HCT116 (cell line): ENCODE measurements around the gene CDH13. TPM values are rescaled to one million over a fixed set of nuclear protein-coding genes. Genes with fewer than 3 reads are reported as not detected.

Experiments used
- ATAC-seq: fragments of 200-7000 bp; cut with Tn5 transposase; 2 replicates; pipeline ENCODE4 v1.9.1; 2020; ENCODE audit warnings: mild to moderate bottlenecking, moderate library complexity
- BruUV-seq: library from RNA; stranded (reverse); fragments of 400-500 nt; replicated peaks from 2 replicates; lab custom pipeline; 2021; lab: Mats Ljungman, UMichigan
- CTCF ChIA-PET: fragments of 300-600 bp; sonication (Branson Sonifier 250); formaldehyde crosslinking; loops from one replicate; lab custom pipeline; 2021; ENCODE audit warnings: antibody characterized with exemption; lab: Charles Lee
- POLR2A ChIA-PET: fragments of 300-600, 350-600 bp; sonication (Branson Sonifier 250); formaldehyde crosslinking; loops from one replicate; lab custom pipeline; 2021; ENCODE audit warnings: antibody characterized with exemption; lab: Charles Lee
- RAD21 ChIA-PET, 2 experiments: fragments of 300-600 bp; sonication (Branson Sonifier 250); formaldehyde crosslinking; loops; one replicate each; lab custom pipeline; 2023; ENCODE audit warnings: low total read pairs in 2 of 2; ENCODE audit not compliant: uncharacterized antibody in 2 of 2, unreplicated experiment in 2 of 2, low non-redundant PET in 1 of 2; lab: Charles Lee
- DNase-seq: peaks from one replicate; pipeline ENCODE4 v3.0.0-alpha.2; 2010; ENCODE audit warnings: low read depth, low spot score
- H2AFZ ChIP-seq: fragments of 200-600 bp; shearing (Covaris generic), sonication (generic); 2 replicates; pipeline ENCODE4 v1.6.1; 2017; ENCODE audit warnings: low read depth, mixed run types, mixed read lengths, antibody characterized with exemption, low read length; ENCODE audit not compliant: poor library complexity, severe bottlenecking
- H3K27ac ChIP-seq: 2 replicates; pipeline ENCODE4 v1.5.1; 2012; ENCODE audit warnings: low read depth, low read length
- H3K27me3 ChIP-seq: fragments of 200-600 bp; sonication (generic); 2 replicates; pipeline ENCODE4 v1.6.1; 2016; ENCODE audit warnings: mixed run types, low read length, mixed read lengths; ENCODE audit not compliant: insufficient read depth
- H3K36me3 ChIP-seq, 2 experiments: fragments of 200-500 bp in 1 of 2; fragments of 200-600 bp in 1 of 2; sonication (Bioruptor generic) in 1 of 2; sonication (generic) in 1 of 2; 2 replicates each; pipeline versions ENCODE4 v1.5.1 to v1.6.1; 2014 to 2016; ENCODE audit warnings: low read length in 2 of 2, inconsistent platforms in 1 of 2, mixed read lengths in 1 of 2, mixed run types in 1 of 2; ENCODE audit not compliant: insufficient read depth in 2 of 2, control insufficient read depth in 1 of 2
- H3K4me1 ChIP-seq, 2 experiments: fragments of 200-600 bp in 1 of 2; sonication (generic) in 1 of 2; 2 replicates each; pipeline versions ENCODE4 v1.5.1 to v1.6.1; 2012 to 2017; ENCODE audit warnings: low read length in 2 of 2, inconsistent platforms in 1 of 2, mild to moderate bottlenecking in 1 of 2, mixed read lengths in 1 of 2, mixed run types in 1 of 2, moderate library complexity in 1 of 2; ENCODE audit not compliant: insufficient read depth in 2 of 2, control insufficient read depth in 1 of 2
- H3K4me2 ChIP-seq: fragments of 200-600 bp; sonication (generic); 2 replicates; pipeline ENCODE4 v1.6.1; 2017; ENCODE audit warnings: mixed run types, low read length, mixed read lengths
- H3K4me3 ChIP-seq, 2 experiments: fragments of 200-600 bp in 1 of 2; sonication (generic) in 1 of 2; replicated peaks in 1 of 2; 2 replicates each; pipeline ENCODE4 v1.5.1; 2011 to 2016; ENCODE audit warnings: low read length in 2 of 2, control low read depth in 1 of 2, low read depth in 1 of 2, mild to moderate bottlenecking in 1 of 2, mixed read lengths in 1 of 2, mixed run types in 1 of 2
- H3K79me2 ChIP-seq: fragments of 200-600 bp; sonication (generic); 2 replicates; pipeline ENCODE4 v1.6.1; 2017; ENCODE audit warnings: mild to moderate bottlenecking, mixed run types, low read length, moderate library complexity, mixed read lengths; ENCODE audit not compliant: insufficient read depth
- H3K9ac ChIP-seq: fragments of 200-600 bp; sonication (generic); 2 replicates; pipeline ENCODE4 v1.6.1; 2016; ENCODE audit warnings: low read length, mixed read lengths
- H3K9me2 ChIP-seq: fragments of 200-600 bp; sonication (generic), shearing (Covaris generic); 2 replicates; pipeline ENCODE4 v1.6.1; 2017; ENCODE audit warnings: mixed run types, mild to moderate bottlenecking, moderate library complexity; ENCODE audit not compliant: insufficient read depth
- H3K9me3 ChIP-seq, 2 experiments: fragments of 200-500 bp in 1 of 2; fragments of 200-600 bp in 1 of 2; sonication (Bioruptor generic) in 1 of 2; sonication (generic) in 1 of 2; 2 replicates each; pipeline ENCODE4 v1.6.1; 2014 to 2017; ENCODE audit warnings: low read length in 2 of 2, mixed read lengths in 2 of 2, inconsistent platforms in 1 of 2, low read depth in 1 of 2, mild to moderate bottlenecking in 1 of 2, mixed run types in 1 of 2, moderate library complexity in 1 of 2; ENCODE audit not compliant: control insufficient read depth in 1 of 2, insufficient read depth in 1 of 2
- H4K20me1 ChIP-seq: fragments of 200-600 bp; sonication (generic), shearing (Covaris generic); 2 replicates; pipeline ENCODE4 v1.6.1; 2017; ENCODE audit warnings: mixed run types, mild to moderate bottlenecking, moderate library complexity; ENCODE audit not compliant: insufficient read depth
- EGR1 ChIP-seq: IDR thresholded peaks from 2 replicates; pipeline ENCODE4 v1.6.1; 2012; ENCODE audit warnings: low read depth
- ELF1 ChIP-seq: IDR thresholded peaks from 2 replicates; pipeline ENCODE4 v1.6.1; 2012; ENCODE audit warnings: low read depth, borderline replicate concordance
- EZH2 ChIP-seq: fragments of 200-600 bp; sonication (generic); IDR thresholded peaks from 2 replicates; pipeline ENCODE4 v1.6.1; 2017; ENCODE audit warnings: antibody characterized with exemption, mixed run types
- FOSL1 ChIP-seq: IDR thresholded peaks from 2 replicates; pipeline ENCODE4 v1.6.1; 2012; ENCODE audit warnings: low read depth
- RAD21 ChIP-seq: IDR thresholded peaks from 2 replicates; pipeline ENCODE4 v1.6.1; 2012; ENCODE audit warnings: low read depth, mild to moderate bottlenecking
- SIN3A ChIP-seq: IDR thresholded peaks from 2 replicates; pipeline ENCODE4 v1.6.1; 2012; ENCODE audit warnings: low read depth
- SP1 ChIP-seq: IDR thresholded peaks from 2 replicates; pipeline ENCODE4 v1.6.1; 2012; ENCODE audit warnings: low read depth
- SRF ChIP-seq: IDR thresholded peaks from 2 replicates; pipeline ENCODE4 v1.6.1; 2012; ENCODE audit warnings: low read depth
- TCF7L2 ChIP-seq: IDR thresholded peaks from 2 replicates; pipeline ENCODE4 v1.7.0; 2011; ENCODE audit warnings: borderline replicate concordance, inconsistent platforms; ENCODE audit not compliant: insufficient read depth, insufficient read length; ENCODE audit errors: extremely low read depth
- YY1 ChIP-seq: IDR thresholded peaks from 2 replicates; pipeline ENCODE4 v1.6.1; 2011; ENCODE audit warnings: low read length, low read depth, moderate library complexity, mild to moderate bottlenecking; ENCODE audit not compliant: insufficient replicate concordance; ENCODE audit errors: extremely low read depth
- ZFX ChIP-seq: fragments of 450-650 bp; IDR thresholded peaks from 2 replicates; pipeline ENCODE4 v1.6.1; 2017
- intact Hi-C: fragments of 100-400 bp; cut with micrococcal nuclease; formaldehyde crosslinking; loops from 2 replicates; pipeline ENCODE4 v1.10.0; 2022
- total RNA-seq: library from RNA; stranded (reverse); gene quantifications from one replicate; pipeline ENCODE4 v1.2.1, GENCODE V29; 2021; ENCODE audit not compliant: unreplicated experiment
- TF ChIP-seq, protein P1 (sequence below): IDR thresholded peaks from 2 replicates; pipeline ENCODE4 v1.6.1; 2012
- TF ChIP-seq, protein P2 (sequence below): IDR thresholded peaks from 2 replicates; pipeline ENCODE4 v1.6.1; 2011; ENCODE audit warnings: mild to moderate bottlenecking, low read length, moderate library complexity; ENCODE audit not compliant: insufficient replicate concordance; ENCODE audit errors: extremely low read depth

The CDH13 gene
- total RNA-seq, 1 experiment from 2014 or later = not detected

DNA sequence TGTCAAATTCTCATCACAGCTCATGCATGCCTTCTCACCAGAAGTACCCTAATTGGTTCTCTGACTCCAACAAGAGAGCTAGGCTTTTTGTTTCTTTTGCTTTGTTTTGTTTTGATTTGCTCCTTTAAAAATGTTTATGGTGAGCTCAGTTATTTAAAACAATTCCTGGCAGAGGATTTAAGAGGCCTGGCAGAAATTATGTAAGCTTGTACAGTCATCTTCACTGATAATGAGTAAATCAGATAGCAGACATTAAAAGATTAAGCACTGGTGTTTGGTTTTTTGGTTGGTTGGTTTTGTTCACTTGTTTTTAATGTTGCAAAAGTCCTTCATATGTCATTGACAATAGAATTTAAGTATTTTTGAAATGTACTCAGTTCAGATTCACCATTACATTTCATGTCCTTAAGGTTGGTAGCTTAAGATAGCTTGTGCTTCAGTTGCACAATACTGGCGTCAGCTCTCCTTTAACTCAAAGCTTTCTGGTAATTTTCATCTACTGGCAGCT, 378.9 kb downstream of the CDH13 start:
- no peaks in the 10 kb centered on the region for H3K36me3 ChIP-seq
- no peaks in the 10 kb centered on the region for H3K4me1 ChIP-seq
- H3K4me2 ChIP-seq = no peak overlapping the region
- H3K9me2 ChIP-seq = no peaks in the 10 kb centered on the region
- ATAC-seq = no peak
- ChIA-PET RAD21 (no interaction called here), CTCF (no interaction called here), POLR2A (no interaction called here)
- peaks cover 25 to 38% of the 10 kb centered on the region in 2 experiments; a peak in 2 of 4 replicates for H3K9me3 ChIP-seq
- no peak overlapping the region for H3K27ac ChIP-seq
- TF ChIP-seq, protein P1, sequence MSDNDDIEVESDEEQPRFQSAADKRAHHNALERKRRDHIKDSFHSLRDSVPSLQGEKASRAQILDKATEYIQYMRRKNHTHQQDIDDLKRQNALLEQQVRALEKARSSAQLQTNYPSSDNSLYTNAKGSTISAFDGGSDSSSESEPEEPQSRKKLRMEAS = no peak
- no peak for TF ChIP-seq ZFX
- TF ChIP-seq YY1 = no peak
- no peak for TF ChIP-seq ELF1
- TF ChIP-seq, protein P2, sequence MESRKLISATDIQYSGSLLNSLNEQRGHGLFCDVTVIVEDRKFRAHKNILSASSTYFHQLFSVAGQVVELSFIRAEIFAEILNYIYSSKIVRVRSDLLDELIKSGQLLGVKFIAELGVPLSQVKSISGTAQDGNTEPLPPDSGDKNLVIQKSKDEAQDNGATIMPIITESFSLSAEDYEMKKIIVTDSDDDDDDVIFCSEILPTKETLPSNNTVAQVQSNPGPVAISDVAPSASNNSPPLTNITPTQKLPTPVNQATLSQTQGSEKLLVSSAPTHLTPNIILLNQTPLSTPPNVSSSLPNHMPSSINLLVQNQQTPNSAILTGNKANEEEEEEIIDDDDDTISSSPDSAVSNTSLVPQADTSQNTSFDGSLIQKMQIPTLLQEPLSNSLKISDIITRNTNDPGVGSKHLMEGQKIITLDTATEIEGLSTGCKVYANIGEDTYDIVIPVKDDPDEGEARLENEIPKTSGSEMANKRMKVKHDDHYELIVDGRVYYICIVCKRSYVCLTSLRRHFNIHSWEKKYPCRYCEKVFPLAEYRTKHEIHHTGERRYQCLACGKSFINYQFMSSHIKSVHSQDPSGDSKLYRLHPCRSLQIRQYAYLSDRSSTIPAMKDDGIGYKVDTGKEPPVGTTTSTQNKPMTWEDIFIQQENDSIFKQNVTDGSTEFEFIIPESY = no peak
- no peak for TF ChIP-seq SP1
- TF ChIP-seq FOSL1 = no peak
- no peak for TF ChIP-seq RAD21
- TF ChIP-seq SRF = no peak
- TF ChIP-seq SIN3A = no peak
- TF ChIP-seq TCF7L2 = no peak
- TF ChIP-seq EZH2 = no peak
- TF ChIP-seq EGR1 = no peak
- intact Hi-C loops = no loop called here
- DNase-seq = no peak
- H3K27me3 ChIP-seq = no peaks in the 10 kb centered on the region
- H3K4me3 ChIP-seq = no peak overlapping the region
- no peak overlapping the region for H2AFZ ChIP-seq
- no TSS peak for BruUV-seq
- no peaks in the 10 kb centered on the region for H3K79me2 ChIP-seq
- H3K9ac ChIP-seq = no peak overlapping the region
- H4K20me1 ChIP-seq = no peaks in the 10 kb centered on the region
